ENCODE measurements around the gene ZRSR2. TPM values are rescaled to one million over a fixed set of nuclear protein-coding genes. Genes with fewer than 3 reads are reported as not detected.

ZRSR2 gene
- total RNA-seq, 1 donor from 2014 or later, result 2.1 TPM

DNA sequence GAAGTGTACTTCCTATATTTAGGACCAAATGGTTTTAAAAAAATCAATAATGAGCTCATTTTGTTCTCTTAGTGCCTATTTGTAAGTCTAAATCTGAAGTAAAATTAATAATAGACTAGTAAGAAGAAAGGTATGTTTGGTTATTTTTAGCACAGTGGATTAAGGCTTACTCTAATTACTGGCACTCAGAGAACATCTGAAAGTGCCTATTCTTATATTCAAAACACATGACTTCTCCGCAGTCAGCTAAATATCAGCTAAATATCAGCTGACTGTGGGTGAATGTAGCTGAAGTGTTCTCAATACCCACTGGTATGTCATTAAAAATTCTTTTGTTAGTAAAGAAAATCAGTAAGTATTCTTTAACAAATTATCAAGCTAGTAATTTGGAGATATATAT, 58.3 kb downstream of the ZRSR2 start:
- no peak for DNase-seq (ENCODE audit: low read depth in 2 of 2)

DNA sequence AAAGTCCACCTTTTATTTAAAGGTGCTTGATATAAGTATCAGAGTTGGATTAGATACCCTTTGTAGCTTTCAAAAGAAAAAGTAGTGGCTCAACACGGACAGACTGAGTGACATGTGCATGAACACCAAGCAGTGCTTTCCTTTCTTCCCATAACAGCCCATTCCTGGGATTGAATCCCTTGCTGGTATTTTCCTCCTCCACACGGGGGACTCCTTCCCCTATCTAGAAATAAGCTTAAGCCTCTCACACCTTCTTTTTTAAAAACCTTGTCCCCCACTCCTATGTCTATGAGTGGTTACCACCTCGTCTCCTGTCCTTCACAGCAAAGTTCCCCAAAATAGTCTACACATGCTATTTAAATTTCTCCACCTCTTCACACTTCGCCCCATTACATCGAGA, 59.3 kb downstream of the ZRSR2 start:
- peak in 1 of 2 donors; percentile 8 for DNase-seq (ENCODE audit: low read depth in 2 of 2)

DNA sequence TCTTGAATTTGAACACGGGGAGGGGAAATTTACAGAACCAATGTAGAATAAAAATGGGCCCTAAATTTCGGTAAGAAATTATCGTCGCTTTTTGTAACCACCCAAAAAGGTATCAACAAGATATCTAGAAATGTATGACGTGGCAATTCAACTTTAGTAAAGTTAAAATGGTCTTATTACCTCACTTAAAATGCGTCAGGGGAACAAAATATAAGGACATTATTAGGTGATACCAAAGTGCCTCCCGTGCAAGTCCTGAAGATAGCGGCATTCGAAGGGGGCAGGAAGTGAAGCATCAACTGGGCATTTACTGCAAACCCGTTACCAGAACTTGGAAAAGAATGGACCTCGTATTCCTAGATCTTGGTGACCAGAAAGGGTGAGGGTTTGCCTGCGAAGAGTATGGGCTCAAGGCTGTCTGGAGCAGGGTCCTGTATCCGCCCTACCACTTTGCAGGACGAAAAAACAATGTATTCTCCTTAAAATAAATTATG, 63.3 kb downstream of the ZRSR2 start:
- peak in 1 of 2 donors; percentile 1 for DNase-seq (ENCODE audit: low read depth in 2 of 2)

DNA sequence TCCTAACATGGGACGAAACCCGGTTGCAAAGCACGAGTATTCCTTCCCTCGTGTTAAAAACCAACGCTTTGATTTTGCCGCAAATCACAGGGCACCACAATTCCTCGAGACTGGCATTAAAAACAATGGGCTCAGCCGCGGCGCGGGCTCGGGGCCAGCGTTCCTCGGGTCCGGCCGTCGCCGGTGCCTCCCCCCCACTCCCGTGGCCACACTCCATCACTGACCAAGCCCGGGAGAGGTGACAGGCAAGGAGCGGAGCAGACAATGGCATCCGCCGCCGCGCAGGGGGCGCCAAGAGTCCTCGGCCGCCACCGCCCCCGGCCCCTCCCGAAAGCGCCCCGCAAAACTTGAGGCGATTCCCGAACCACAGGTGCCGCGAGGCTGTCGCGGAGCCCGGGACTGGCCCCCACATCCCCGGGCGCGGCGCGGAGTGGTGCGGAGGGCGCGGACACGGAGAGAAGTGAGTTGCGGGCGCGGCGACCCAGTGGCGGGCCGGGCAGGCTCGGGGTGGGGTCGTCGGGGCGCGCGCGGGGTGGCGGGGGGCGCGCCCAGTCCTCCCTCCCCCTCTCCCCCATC, 63.9 kb downstream of the ZRSR2 start:
- DNase-seq (ENCODE audit: low read depth in 2 of 2), result peak; percentile 10 to 34

DNA sequence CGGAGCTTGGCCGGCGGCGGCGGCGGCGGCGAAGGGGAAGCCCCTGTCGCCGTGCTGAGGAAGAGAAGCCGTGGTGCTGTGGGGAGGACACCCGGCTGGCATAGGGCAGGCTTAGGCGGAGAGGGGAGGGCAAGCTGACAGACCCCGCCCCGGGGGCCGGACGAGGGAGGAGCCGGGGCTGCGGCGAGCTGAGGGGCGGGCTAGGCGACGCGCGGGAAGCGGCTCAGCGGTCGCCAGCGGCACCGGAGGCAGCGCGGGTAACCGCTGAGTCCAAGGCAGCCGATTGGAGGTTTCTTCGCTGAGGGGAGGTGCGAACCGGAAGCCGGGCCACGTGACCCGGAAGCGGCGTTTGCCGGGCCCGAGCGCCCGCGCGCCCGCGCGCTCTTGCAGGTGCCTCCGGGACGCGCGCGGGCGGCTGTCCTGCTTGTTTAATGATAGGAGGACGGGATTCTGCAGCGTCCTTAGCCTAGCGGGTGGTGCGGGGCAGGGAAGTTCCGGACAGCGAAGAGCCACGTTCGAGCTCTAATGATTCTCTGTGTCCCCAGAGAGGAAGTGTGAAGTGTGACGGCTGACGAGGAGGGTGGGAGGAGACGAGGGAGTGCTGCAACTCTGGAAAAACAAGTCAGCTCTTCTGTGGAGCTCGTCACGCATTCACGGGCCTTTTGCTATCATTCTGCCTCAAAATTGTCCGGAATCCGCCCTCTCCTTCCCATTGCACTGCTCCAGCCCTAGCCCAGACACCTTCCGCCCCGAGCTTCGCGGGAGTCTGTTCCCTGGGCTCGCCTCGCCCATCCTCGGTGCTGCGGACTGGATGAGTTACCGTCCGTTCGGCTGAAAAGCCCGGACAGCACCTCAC, 64.7 kb downstream of the ZRSR2 start, which contains the start of gene AP1S2:
Gene AP1S2 (minus strand): TSS at position 102 of the 856 bp plus-strand sequence. CDS start 2,289 bp downstream, outside the sequence.
- DNase-seq (ENCODE audit: low read depth in 2 of 2), result peak; percentile 90 to 94

DNA sequence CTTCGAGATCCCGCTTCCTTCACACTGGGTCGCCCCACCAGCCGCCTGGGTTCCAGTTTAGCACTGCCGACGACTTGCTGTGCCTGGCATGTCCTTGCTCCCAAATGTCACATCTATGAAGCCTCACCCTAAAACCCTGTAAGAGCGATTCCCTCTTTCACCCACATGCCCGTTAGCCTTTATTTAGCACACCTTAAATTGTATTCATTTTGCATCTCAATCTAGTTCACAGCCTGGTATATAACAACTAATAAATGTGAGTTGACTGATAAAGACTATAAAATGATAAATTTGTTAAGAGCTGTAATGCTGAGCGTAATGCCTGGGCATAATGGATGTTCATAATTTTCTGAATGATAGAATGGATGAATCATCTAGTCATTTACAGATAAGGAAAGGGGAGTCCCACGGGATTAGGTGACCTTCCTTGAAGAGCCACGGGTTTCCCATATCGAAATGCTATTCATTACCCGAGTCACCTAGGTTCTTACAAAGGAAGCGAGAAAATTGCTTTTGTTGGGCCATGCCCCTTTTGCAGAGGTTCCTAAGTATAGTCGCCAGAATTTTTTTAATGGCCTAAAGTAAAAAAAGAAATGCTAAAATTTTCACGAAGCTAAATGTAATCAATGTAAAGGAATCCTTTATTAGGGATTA, 65.4 kb downstream of the ZRSR2 start:
- DNase-seq (ENCODE audit: low read depth in 2 of 2), result peak in 1 of 2 donors; percentile 16

DNA sequence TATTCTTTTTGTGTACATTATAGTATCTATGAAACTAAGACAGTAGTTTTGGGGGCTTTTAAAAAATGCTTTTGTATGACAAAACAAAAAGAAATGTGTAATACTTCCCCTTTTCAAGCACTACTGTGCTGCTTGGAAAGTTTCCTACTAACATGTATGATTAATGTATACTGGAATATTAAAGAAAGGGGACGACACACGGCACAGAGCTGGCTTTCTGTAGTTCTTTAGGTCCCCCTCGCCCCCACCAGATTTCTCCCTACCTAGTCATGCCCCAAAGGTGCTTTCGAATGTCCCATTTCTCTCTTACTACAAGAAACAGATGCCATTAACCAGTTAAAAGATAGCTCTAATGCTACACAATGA, 65.9 kb downstream of the ZRSR2 start:
- no peak for DNase-seq (ENCODE audit: low read depth in 2 of 2)

DNA sequence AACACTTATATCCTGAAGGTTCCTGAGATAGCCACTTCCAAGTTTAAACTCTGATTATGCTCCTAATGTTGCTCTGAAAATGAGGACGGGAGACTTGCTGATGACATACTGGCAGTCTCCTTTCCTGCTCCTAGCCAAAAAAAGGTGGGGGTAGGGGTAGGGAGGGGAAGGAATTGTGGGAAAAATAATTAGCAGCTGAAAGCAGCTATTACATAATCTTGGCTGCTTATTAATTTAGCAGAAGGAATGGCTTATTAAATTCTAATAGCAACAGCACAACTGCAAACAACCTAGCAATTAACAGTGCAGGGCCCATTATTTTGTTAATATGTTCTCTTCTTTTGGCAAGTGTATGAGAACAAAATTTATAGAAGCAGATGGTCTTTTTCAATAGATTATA, 66.4 kb downstream of the ZRSR2 start:
- DNase-seq (ENCODE audit: low read depth in 2 of 2), result no peak

DNA sequence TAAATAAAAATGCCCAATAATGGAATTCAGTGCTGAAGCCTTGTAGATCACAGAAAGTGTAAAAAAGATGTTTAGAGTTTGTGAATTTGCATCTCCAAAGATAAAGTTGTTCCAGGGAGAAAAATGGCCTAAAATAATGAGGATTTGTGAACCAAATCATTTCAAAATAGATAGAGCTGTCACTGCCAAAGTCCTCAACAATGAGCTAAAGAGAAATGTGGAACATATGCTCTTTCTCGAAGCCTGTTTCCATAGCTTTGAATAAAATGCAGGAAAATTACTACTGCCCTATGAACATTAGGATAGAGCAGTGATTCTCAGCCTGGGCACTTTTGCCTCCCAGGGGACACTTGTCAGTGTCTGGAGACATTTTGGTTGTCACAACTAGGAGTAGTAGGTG, 67.8 kb downstream of the ZRSR2 start:
- DNase-seq (ENCODE audit: low read depth in 2 of 2), result no peak

DNA sequence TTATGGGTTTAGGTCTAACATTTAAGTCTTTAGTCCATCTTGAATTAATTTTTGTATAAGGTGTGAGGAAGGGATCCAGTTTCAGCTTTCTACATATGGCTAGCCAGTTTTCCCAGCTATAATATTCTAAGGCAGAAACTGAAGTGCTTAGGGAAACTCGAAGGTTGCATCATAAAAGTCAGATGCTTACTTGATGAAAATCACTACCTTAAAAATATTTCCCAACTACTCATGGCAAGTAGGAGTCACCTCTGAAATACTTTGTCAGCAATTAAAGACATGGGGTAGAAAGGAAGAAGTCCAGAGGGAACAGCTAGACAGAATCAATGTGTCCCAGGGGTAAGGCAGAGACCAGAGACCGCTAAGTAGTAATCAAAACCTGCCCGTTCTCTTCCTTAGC, 70.6 kb downstream of the ZRSR2 start:
- no peak for DNase-seq (ENCODE audit: low read depth in 2 of 2)

DNA sequence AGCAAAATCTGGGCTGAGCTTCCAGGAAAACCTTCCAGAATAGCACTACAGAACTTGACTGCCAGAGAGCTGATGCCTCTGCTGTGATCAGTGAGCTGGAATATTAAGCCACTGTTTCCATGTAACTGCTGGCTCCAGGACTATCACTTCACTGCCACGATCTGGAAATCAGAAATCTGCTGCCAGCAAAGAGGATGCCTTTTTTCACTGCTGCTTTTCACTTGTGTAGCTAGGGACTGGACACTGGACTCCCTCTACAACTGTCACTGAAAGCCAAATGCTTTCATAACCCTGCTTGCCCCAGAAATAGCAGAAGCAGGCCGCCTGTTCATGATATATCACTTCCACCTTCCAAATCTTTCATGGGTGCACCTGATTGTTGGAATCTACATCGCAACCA, 73.7 kb downstream of the ZRSR2 start:
- no peak for DNase-seq (ENCODE audit: low read depth in 2 of 2)

DNA sequence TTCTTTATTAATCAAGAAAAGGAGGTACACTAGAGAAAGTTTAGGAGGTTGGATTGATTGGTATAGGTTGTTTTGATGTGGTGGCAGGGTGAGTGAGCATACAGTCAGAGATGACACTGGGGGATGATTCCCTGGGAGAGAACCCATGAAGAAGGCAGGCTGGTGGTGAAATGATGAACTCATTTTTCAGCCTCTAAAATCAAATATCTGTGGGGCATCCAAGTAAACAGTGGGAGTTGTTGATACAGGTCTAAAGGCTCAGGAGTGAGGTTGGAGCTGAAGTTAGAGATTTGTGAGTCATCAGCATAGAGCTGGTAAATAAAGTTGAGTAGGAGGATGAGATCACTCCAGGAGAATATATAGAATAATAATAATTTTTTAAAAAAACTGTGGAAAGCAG, 74.3 kb downstream of the ZRSR2 start:
- DNase-seq (ENCODE audit: low read depth in 2 of 2), result no peak

DNA sequence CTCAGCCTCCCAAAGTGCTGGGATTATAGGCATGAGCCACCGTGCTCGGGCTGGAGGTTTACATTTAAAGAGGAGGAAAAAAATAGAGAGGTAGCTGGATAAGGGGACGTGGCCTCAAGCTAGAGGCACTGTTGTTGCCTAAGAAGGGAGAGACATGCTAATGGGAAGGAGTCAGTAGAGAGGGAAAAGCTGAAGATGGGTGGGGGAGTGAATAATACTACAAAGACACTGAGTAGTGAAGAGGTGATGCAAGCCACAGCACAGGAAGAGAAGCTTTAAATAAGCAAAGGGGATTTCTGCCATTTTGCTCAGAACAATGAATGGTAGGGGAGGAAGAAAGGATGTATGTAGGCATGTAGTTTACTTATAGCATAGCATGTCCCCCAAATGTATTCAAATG, 75.9 kb downstream of the ZRSR2 start:
- no peak for DNase-seq (ENCODE audit: low read depth in 2 of 2)

DNA sequence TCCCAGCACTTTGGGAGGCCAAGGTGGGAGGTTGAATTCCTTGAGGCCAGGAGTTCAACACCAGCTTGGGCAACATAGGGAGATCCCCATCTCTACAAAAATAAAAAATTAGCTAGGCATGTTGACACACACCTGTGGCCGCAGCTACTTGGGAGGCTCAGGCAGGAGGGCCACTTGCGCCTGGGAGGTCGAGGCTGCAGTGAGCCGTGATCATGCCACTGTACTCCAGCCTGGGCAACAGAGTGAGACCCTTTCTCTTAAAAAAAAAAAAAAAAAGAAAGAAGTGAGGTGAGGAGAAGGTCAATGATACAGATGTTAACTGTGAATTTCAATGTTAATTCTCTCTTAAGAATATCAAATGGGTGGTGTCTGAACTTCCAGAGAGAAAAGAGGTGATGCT, 79.4 kb downstream of the ZRSR2 start:
- DNase-seq (ENCODE audit: low read depth in 2 of 2), result no peak

DNA sequence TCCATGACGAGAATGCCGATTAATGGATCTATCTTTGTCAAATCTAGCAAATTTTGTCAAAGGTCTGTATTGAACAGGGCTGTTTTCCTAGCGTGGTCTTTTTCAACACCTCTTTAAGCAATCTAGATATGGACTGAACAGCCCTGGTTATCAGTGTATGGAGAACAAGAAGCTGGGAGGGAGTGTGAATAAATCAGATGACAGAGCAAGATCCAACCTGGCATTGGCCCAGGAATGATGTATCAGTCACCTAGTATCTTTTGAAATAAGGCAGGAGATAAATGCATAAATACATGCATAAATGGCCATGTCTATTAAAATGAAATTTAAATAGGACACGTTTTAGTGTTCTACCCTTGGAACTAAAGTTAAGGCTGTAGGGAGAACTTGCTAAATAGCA, 80.0 kb downstream of the ZRSR2 start:
- DNase-seq (ENCODE audit: low read depth in 2 of 2), result no peak

Other genes starting within 250 kb of the ZRSR2 start
- gene ACE2, start 189.5 kb upstream of the ZRSR2 start, total RNA-seq, result not detected in 2 replicates
- under 0.01 TPM in 1 of 2 replicates, not detected in the other for gene CLTRN, start 125.7 kb upstream of the ZRSR2 start, total RNA-seq
- gene CA5B, start 52.2 kb upstream of the ZRSR2 start, total RNA-seq, result 1.5 and 1.9 TPM in 2 replicates
- 71.7 and 82.2 TPM in 2 replicates for gene AP1S2, start 64.3 kb downstream of the ZRSR2 start, total RNA-seq

Data from dermis microvascular lymphatic vessel endothelial cell (primary cell).